Nephron (organoid): ENCODE data around the gene CCDC12.

Experiments used
- H3K27ac Mint-ChIP-seq, 3 experiments: 2 replicates each; pipeline ENCODE4 v1.8.0; 2020; ENCODE audit warnings: mixed read lengths in 3 of 3, mild to moderate bottlenecking in 2 of 3, moderate library complexity in 1 of 3
- H3K27me3 Mint-ChIP-seq: 2 replicates; pipeline ENCODE4 v1.8.0; 2021; ENCODE audit warnings: low read depth, mild to moderate bottlenecking, moderate library complexity, mixed read lengths
- H3K36me3 Mint-ChIP-seq: 2 replicates; pipeline ENCODE4 v1.8.0; 2020; ENCODE audit warnings: low read depth, mixed read lengths
- H3K4me1 Mint-ChIP-seq: 2 replicates; pipeline ENCODE4 v1.8.0; 2020; ENCODE audit warnings: mixed read lengths
- H3K4me3 Mint-ChIP-seq, 3 experiments: 2 replicates each; pipeline ENCODE4 v1.8.0; 2020; ENCODE audit warnings: mild to moderate bottlenecking in 3 of 3, mixed read lengths in 3 of 3, moderate library complexity in 2 of 3
- H3K9me3 Mint-ChIP-seq: 2 replicates; pipeline ENCODE4 v1.8.0; 2020; ENCODE audit warnings: mixed read lengths
- TF ChIP-seq, protein P1 (sequence below), 3 experiments: fragments of 200-600 bp; sonication (generic); IDR thresholded peaks; one replicate each; pipeline ENCODE4 v1.5.0; 2021; ENCODE audit warnings: antibody characterized with exemption in 3 of 3; ENCODE audit not compliant: unreplicated experiment in 3 of 3

The CCDC12 gene

DNA sequence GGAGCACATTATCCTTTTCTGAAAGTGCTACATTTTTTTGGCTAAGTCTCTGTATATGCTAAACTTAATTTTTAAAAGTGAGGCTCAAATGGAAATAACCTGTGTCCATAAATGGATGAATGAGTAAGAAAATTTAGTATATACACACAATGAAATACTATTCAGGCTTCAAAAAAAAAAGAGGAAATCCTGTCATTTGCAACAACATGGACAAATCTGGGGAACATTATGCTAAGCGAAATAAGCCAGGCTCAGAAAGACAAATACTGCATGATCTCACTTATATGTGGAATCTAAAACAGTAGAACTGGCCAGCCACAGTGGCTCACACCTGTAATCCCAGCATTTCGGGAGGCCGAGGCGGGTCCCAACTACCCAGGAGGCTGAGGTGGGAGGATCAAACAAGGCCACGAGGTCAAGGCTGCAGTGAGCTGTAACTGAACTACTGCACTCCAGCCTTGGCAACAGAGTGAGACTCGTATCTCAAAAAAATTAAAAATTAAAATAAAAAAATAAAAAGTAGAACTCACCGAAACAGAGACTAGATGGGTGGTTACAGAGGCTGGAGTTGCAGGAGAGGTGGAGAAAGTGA, 25.8 kb downstream of the CCDC12 start:
- H3K27me3 Mint-ChIP-seq: no peaks in the 10 kb centered on the region
- H3K36me3 Mint-ChIP-seq: peaks cover 27% of the 10 kb centered on the region
- no peaks in the 10 kb centered on the region for H3K9me3 Mint-ChIP-seq
- no peak overlapping the region for H3K4me3 Mint-ChIP-seq
- peak overlapping the region in 1 of 3 experiments; percentile 61 for H3K27ac Mint-ChIP-seq
- TF ChIP-seq, protein P1, sequence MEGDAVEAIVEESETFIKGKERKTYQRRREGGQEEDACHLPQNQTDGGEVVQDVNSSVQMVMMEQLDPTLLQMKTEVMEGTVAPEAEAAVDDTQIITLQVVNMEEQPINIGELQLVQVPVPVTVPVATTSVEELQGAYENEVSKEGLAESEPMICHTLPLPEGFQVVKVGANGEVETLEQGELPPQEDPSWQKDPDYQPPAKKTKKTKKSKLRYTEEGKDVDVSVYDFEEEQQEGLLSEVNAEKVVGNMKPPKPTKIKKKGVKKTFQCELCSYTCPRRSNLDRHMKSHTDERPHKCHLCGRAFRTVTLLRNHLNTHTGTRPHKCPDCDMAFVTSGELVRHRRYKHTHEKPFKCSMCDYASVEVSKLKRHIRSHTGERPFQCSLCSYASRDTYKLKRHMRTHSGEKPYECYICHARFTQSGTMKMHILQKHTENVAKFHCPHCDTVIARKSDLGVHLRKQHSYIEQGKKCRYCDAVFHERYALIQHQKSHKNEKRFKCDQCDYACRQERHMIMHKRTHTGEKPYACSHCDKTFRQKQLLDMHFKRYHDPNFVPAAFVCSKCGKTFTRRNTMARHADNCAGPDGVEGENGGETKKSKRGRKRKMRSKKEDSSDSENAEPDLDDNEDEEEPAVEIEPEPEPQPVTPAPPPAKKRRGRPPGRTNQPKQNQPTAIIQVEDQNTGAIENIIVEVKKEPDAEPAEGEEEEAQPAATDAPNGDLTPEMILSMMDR (IDR thresholded peaks at IDR 0.05; ENCODE audit: unreplicated experiment in 3 of 3): no peak
- H3K4me1 Mint-ChIP-seq: peaks cover 62% of the 10 kb centered on the region

DNA sequence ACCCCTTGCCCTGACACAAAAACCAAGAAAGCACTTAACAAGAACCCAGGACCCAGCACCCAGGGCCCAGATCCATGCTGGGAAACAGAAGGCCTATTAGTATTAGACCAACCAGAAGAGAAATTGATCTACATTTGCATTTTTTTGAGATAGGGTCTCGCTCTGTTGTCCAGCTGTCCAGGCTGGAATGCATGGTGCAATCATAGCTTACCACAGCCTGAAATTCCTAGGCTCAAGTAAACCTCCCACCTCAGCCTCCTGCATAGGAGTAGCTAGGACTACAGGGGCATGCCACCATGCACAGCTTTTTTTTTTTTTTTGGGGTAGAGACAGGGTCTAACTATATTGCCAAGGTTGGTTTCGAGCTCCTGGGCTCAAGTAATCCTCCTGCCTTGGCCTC, 26.4 kb downstream of the CCDC12 start:
- Mint-ChIP-seq H3K27me3 (no peaks in the 10 kb centered on the region), H3K36me3 (peaks cover 28% of the 10 kb centered on the region), H3K9me3 (no peaks in the 10 kb centered on the region), H3K4me3 (no peak overlapping the region), H3K27ac (peak overlapping the region in 1 of 3 experiments; percentile 49), H3K4me1 (peaks cover 62% of the 10 kb centered on the region)
- TF ChIP-seq, protein P1 (IDR thresholded peaks at IDR 0.05; ENCODE audit: unreplicated experiment in 3 of 3): no peak

DNA sequence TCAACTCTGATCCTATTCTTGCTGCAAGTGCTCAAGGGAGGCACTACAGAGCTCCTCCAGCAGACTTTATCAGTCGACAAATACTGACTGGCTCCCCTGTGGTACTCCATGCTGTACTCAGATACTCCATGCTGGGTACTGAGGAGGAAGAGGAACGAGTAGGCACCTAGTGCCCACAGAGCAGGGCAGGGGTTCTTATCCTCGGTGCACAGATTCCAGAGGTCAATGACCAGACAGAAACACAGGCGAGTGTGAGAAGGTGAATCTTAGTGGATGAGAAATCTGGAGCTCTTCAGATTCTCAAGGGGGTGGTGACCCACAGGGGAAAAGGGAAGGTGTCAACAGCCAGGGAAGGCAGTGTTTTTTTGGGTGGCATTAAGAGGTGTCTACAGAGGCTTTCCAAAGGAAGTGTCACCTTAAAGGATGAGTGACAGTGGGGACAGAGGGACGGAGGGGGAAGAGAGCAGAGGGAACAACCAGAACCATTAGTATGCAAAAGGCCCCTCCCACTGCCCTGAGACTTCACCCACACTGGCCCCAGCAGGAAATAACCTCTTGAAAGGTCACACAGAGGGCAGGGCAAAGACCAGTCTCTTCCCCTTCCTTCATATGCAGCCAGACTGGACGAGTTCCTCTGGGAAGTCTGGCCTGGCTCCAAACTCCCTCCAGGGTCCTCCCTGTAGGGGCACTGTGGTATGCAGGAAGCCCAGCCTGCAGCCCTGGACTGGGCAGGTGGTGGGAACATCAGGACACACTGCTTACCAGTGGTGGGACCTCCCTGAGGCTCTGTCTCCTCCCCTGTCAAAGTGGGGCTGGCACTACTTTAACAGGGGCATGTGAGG, 27.5 kb downstream of the CCDC12 start:
- peak overlapping the region; percentile 49 to 97 (median 55) for H3K27ac Mint-ChIP-seq
- no peak overlapping the region for H3K4me3 Mint-ChIP-seq
- H3K27me3 Mint-ChIP-seq: no peaks in the 10 kb centered on the region
- H3K9me3 Mint-ChIP-seq: no peaks in the 10 kb centered on the region
- peaks cover 28% of the 10 kb centered on the region for H3K36me3 Mint-ChIP-seq
- peaks cover 60% of the 10 kb centered on the region for H3K4me1 Mint-ChIP-seq
- TF ChIP-seq, protein P1 (IDR thresholded peaks at IDR 0.05; ENCODE audit: unreplicated experiment in 3 of 3): no peak

DNA sequence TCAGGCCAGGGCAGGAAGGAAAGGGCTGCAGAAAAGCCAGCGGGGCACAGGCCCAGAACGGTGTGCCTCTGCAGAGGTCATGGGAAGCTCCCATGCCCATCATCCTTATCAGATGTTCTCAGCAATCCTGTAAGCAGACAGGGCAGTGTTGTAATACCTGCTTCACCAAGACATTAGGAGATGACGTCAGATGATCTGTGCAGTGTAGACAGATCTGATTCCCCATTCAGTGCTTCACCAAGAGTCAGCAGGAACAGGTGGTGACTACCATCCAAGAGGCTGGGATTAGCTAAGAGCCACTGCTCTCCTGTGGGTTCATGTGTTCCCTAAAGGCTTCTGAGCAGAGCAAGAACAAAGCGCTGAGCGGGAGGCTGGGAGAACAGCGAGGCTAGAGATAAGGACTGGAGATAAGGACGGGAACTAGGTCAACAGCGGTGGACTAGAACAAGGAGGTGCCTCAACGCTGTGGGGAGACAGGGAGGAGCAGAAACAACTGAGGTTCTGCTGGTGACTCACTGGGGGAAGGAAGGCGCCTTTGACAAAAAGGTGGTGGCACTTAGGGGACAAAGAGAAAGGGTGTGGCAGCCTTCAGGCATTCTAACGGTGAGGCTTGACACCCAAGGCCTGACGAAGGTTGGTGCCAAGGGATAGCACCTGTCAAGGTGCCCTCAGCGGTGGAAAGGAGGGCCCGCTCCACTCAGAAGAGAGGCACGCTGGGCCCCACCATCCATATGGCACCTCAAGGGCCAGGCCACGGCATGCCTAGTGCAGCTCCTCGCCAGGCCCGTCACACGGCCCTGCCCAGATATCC, 28.4 kb downstream of the CCDC12 start:
- Mint-ChIP-seq H3K9me3 (no peaks in the 10 kb centered on the region), H3K36me3 (peaks cover 28% of the 10 kb centered on the region), H3K4me3 (no peak overlapping the region), H3K4me1 (peaks cover 59% of the 10 kb centered on the region), H3K27ac (peak overlapping the region; percentile 49 to 97 (median 75)), H3K27me3 (no peaks in the 10 kb centered on the region)
- TF ChIP-seq, protein P1 (IDR thresholded peaks at IDR 0.05; ENCODE audit: unreplicated experiment in 3 of 3): no peak

DNA sequence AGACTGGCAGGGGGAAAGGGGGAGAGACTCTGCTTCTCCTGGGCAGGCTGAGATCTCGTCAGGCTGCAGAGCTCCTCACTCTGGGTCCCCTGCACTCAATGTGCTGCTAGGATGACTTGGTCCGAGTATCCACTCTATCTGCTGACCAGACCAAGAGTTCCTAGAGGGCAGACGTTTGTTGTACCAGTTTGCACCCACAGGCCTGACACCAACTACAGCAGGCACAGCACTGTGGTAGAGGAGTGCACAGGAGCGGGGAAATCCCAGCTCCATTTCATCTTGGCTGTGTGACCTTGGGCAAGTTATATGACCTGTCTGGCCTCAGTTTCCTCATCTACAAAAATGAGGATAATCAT, 29.0 kb downstream of the CCDC12 start:
- H3K27me3 Mint-ChIP-seq: no peaks in the 10 kb centered on the region
- H3K4me1 Mint-ChIP-seq: peaks cover 54% of the 10 kb centered on the region
- H3K4me3 Mint-ChIP-seq: no peak overlapping the region
- H3K36me3 Mint-ChIP-seq: peaks cover 28% of the 10 kb centered on the region
- TF ChIP-seq, protein P1 (IDR thresholded peaks at IDR 0.05; ENCODE audit: unreplicated experiment in 3 of 3): no peak
- H3K27ac Mint-ChIP-seq: peak overlapping the region; percentile 49 to 97 (median 96)
- H3K9me3 Mint-ChIP-seq: no peaks in the 10 kb centered on the region
